ENCODE results near the gene CASZ1.

DNA sequence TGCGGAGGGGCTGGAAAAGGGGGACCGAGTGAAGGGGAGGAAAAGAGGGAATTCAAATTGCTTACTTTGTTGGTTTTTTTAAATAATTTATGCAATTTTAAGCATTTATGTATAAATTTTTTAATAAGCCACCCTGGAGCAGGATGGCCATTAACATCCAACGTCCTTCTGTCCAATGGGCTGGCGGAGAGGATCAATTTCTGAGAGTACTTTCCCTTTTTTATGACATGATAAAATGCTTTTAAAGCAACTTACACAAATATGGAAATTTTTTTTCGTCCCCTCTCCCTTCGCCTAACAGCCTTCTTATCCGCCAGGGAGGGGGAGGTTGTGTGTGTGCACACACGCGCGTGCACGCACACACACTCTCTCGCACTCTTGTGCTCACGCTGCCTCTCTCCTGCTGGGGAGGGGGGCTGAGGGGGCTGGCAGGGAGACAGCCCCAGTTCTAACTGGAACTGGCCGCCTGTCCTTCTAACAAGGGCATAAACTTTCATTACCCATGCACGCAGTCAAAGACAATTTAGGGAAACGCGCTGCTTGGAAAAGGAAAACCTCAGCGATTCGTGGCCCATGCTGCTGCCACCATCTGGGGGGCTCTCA is 123.2 kb downstream of the CASZ1 start:
- TF ChIP-seq CTCF (IDR thresholded peaks at IDR 0.05) (no peak), POLR2A (IDR thresholded peaks at IDR 0.05) (no peak), EP300 (IDR thresholded peaks at IDR 0.05; ENCODE audit: low read depth) (no peak)
